GM12872 (cell line): ENCODE results near the gene CGRRF1.

Source experiments
- CTCF ChIP-seq: IDR thresholded peaks from 3 replicates; pipeline ENCODE4 v1.5.1; 2011; ENCODE audit warnings: low read depth, mild to moderate bottlenecking, low read length, moderate library complexity; ENCODE audit not compliant: insufficient read depth

The CGRRF1 gene

DNA sequence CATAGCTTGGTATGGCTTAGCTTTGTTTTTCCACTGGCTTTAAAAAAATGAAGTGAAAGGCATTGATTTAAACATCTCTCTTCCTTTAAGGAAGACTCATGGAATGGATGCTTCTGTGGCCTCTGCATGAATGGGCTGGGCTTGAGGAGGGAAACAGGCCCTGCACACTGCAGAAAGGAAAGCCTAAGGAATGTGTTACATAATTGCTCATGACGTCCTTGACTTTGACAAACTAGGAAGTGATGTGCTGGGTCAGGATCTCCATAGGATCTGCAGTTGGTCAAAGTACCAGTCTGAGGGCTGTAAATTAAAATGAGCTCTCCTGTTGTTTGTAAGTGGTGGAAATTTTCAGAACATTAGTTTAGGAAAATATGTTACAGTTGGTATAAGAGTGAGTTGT, 69.9 kb downstream of the CGRRF1 start:
- TF ChIP-seq CTCF, result no peak

DNA sequence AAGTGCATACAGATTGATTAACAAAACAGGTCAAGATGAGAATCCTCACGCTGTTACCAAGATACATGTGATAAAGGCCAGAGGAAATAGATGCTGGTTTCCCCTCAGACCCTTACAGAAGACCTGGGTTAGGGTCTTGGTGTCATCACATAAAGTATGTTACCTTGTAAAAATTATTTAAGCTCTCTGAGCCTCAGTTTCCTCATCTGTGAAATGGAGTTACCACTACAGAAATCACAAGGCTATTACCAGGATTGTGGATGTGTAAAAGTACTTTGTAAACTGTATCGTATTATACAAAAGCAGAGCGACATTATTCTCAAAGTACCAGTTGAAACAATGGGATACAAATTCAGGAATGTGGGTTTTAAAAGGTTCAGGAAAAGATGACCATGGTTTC, 71.2 kb downstream of the CGRRF1 start:
- TF ChIP-seq CTCF, result no peak

- no peak for TF ChIP-seq CTCF
Observed at GRCh38 chr14:54582334-54582733, 72.6 kb downstream of the CGRRF1 start.

DNA sequence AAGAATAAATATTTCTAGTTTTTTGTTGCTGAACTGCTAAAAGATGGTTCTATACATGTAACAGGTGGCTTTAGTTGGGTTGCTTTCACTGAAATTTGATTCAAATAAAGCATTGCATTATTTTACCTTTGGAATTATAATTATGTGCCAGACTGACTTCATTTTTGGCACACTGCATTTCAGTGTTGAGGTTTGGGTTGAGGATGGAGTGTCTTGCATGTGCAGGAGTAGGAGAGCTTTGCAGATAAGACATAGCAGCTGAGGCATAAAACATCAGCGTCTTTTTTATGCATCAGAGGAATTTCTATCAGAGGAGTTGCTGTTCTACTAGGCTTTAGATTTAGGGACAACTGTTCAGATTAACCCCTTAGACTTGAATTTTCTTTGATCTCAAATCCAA, 74.4 kb downstream of the CGRRF1 start:
- TF ChIP-seq CTCF, result no peak

DNA sequence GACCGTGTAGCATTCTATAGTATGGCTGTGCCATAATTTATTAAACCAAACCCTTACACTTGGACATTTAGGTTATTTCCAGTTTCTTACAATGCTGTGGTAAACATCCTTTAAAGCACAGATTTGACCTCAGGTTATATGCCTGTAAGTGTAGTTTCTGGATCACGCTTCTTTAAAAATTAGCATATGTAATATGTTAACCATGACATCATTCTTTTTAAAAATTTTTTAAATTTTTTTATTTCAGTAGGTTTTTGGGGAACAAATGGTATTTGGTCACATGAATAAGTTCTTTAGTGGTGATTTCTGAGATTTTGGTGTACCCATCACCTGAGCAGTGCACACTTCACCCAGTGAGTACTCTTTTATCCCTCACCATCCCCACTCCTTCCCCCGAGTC, 75.5 kb downstream of the CGRRF1 start:
- TF ChIP-seq CTCF, result no peak
